ENCODE data around the gene GLI3.

DNA sequence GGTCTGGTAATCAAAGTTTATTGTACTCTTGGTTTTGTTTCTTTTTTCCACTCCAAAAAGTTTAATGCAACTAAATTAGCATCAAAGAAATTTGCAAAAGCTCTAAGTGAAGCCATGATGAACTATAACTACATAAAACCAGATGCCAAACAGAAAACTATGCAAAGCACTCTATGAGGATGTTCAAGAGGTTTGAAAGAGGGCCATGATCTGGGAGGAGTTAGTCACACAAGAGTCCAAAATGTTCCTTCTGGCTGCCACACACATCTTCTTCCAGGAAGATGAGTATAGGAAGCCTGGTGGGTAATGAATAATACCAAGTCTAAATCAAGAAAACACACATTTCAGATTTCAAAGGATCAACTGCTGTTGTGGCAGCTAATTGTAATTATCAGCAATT lies 28.4 kb downstream of the GLI3 start:
- no peak for TF ChIP-seq ZNF274 (IDR thresholded peaks at IDR 0.05; ENCODE audit: low read depth, low read length)
- no peak for TF ChIP-seq YY1 (IDR thresholded peaks at IDR 0.05; ENCODE audit: insufficient read depth, insufficient read length)
- no peak for TF ChIP-seq SUZ12 (IDR thresholded peaks at IDR 0.05; ENCODE audit: extremely low read depth, insufficient read depth, insufficient read length)
